GM23248 (cell line): ENCODE results near the gene SNX13.

Experiments
- EZH2 ChIP-seq: fragments of 200-600 bp; sonication (generic); IDR thresholded peaks from 2 replicates; pipeline ENCODE4 v1.6.1; 2018; ENCODE audit warnings: antibody characterized with exemption, mild to moderate bottlenecking; ENCODE audit not compliant: insufficient read depth, poor library complexity, severe bottlenecking
- EZH2phosphoT487 ChIP-seq: fragments of 200-600 bp; sonication (generic); IDR thresholded peaks from 2 replicates; pipeline ENCODE4 v1.6.1; 2018; ENCODE audit warnings: antibody characterized with exemption, moderate library complexity, mild to moderate bottlenecking, low read depth; ENCODE audit not compliant: insufficient read depth

DNA sequence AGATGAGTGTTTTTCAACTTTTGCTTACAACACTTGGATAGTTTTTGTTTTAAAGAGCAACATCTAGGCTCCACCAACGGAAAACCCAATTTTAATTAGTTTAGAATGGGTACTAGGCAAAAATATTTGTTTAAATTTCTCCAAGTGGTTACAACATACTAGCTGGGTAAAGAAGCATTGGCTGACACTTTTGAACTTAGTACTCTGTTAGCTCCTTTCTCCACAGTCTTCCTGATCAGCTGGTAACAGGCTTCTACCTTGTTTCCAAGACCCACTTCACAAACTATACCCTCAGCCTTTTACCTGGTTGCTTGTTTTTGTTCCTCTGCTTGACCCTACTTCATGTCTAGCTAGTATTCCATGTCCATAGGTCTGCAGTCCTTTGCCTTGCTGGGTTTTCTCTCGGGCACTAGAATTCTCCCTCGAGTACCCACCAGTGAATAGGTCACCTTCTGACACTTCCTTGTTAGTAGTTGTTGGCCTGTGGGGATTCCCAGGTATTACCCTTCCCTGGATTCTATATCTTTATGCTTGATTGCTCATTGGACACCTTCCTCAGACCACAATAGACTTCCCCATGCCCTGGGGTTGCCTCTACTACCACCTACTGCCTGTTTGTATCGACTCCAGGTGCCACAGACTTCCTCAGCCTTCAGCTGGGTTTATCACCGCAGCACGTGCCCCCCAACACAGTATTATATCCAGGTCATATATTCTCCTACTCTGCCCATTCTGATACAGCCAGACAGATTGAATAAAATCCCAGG is 45.4 kb upstream of the SNX13 start:
- TF ChIP-seq EZH2 (no peak), EZH2phosphoT487 (no peak)
